Measurements from ENCODE around the gene DEFB124. TPM values are rescaled to one million over a fixed set of nuclear protein-coding genes. Genes with fewer than 3 reads are reported as not detected.
A peak's percentile ranks its signal among the peaks of the same experiment; 100 is the strongest.

DEFB124 gene
- total and polyA plus RNA-seq, 2 experiments from 2014 or later = not detected

DNA sequence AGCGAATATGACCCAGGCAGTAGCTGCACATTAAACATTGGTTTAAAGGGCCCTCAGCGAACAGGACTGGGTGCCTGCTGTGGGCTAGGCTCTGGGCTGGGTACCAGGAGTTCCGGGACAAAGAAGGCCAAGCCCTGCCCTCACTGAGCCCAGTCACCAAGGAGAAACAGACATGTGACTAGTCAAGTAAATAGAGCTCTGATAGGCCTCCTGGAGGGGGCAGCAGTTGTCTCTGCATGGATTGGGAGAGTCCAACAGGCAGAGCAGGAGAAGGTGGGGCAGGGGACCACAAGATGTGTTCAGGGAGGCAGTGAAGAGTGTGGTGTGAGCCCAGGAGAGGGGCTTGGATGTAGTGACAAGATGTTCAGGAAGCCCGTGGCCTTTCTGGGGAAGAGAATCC is 42.4 kb upstream of the DEFB124 start:
- H3K27ac ChIP-seq = peak overlapping the region; percentile 79
- peaks cover 81% of the 10 kb centered on the region for H3K79me2 ChIP-seq (ENCODE audit: insufficient read depth)
- no peak for TF ChIP-seq EZH2 (IDR thresholded peaks at IDR 0.05; ENCODE audit: insufficient read depth, poor library complexity, severe bottlenecking)
- TF ChIP-seq EZH2phosphoT487 (IDR thresholded peaks at IDR 0.05; ENCODE audit: insufficient read depth, low read depth) = no peak
- H3K9ac ChIP-seq = peak overlapping the region; percentile 97
- peak overlapping the region; percentile 97 for H3K4me2 ChIP-seq (ENCODE audit: unreplicated experiment)
- WGBS, 2 experiments (ENCODE audit: low coverage in 1 of 2, low lambda C conversion rate in 2 of 2, missing lambda C conversion rate in 2 of 2) = 15% methylated on average over 4 of the region's 4 CpGs
- DNase-seq = peak; percentile 89
- no peak overlapping the region for H2AFZ ChIP-seq
- peaks cover 19% of the 10 kb centered on the region for H3F3A ChIP-seq (ENCODE audit: insufficient read depth)
- peaks cover 28% of the 10 kb centered on the region for H3K4me1 ChIP-seq (ENCODE audit: insufficient read depth)
- H3K4me3 ChIP-seq = peak overlapping the region; percentile 96
- H4K20me1 ChIP-seq (ENCODE audit: insufficient read depth) = peaks cover 18% of the 10 kb centered on the region; the same call in 1 of the 2 replicates
- no peaks in the 10 kb centered on the region for H3K9me2 ChIP-seq (ENCODE audit: insufficient read depth)
- no peaks in the 10 kb centered on the region for H3K27me3 ChIP-seq (replicated peaks; ENCODE audit: insufficient read depth)
- no peaks in the 10 kb centered on the region for H3K9me3 ChIP-seq (ENCODE audit: low read depth)
- H3K36me3 ChIP-seq (ENCODE audit: low read depth) = 0 out of 2 replicates have a peak, but pooled peaks cover 8% of the 10 kb centered on the region
- in situ Hi-C loops (cut with MboI) = no loop called here

DNA sequence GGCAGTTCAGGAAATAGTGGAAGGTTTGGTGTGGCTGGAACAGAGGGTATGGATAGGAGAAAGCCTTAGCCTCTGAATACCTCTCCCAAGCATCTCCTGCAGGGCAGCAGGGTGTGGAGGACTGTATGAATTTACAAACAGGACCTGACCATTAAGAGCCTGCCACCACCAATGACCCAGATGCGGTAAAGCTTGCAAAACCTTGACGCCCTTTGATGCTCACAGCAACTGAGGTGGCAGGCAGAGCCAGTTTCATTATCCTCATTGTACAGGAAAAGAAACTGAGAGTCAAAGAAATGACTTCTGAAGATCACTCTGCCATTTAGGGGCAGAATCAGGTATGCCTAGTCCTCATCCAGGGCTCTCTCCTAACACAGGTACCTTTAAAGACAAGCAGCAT is 41.7 kb upstream of the DEFB124 start:
- peak overlapping the region; percentile 97 for H3K4me2 ChIP-seq (ENCODE audit: unreplicated experiment)
- H3K4me3 ChIP-seq = peak overlapping the region; percentile 96
- no peak for DNase-seq
- in situ Hi-C loops (cut with MboI) = no loop called here
- H3K27me3 ChIP-seq (replicated peaks; ENCODE audit: insufficient read depth) = no peaks in the 10 kb centered on the region
- TF ChIP-seq EZH2 (IDR thresholded peaks at IDR 0.05; ENCODE audit: insufficient read depth, poor library complexity, severe bottlenecking) (no peak), EZH2phosphoT487 (IDR thresholded peaks at IDR 0.05; ENCODE audit: insufficient read depth, low read depth) (no peak)
- 0 out of 2 replicates have a peak, but pooled peaks cover 8% of the 10 kb centered on the region for H3K36me3 ChIP-seq (ENCODE audit: low read depth)
- H2AFZ ChIP-seq = no peak overlapping the region
- H3K9me3 ChIP-seq (ENCODE audit: low read depth) = no peaks in the 10 kb centered on the region
- peak overlapping the region; percentile 79 for H3K27ac ChIP-seq
- H4K20me1 ChIP-seq (ENCODE audit: insufficient read depth) = peaks cover 18% of the 10 kb centered on the region; the same call in 1 of the 2 replicates
- peaks cover 74% of the 10 kb centered on the region for H3K79me2 ChIP-seq (ENCODE audit: insufficient read depth)
- H3K4me1 ChIP-seq (ENCODE audit: insufficient read depth) = peaks cover 25% of the 10 kb centered on the region
- peak overlapping the region; percentile 97 for H3K9ac ChIP-seq
- H3F3A ChIP-seq (ENCODE audit: insufficient read depth) = peaks cover 16% of the 10 kb centered on the region; the same call in 1 of the 2 replicates
- H3K9me2 ChIP-seq (ENCODE audit: insufficient read depth) = no peaks in the 10 kb centered on the region
- 76 to 80% methylated on average over 2 of the region's 2 CpGs for WGBS, 2 experiments (ENCODE audit: low coverage in 1 of 2, low lambda C conversion rate in 2 of 2, missing lambda C conversion rate in 2 of 2)

DNA sequence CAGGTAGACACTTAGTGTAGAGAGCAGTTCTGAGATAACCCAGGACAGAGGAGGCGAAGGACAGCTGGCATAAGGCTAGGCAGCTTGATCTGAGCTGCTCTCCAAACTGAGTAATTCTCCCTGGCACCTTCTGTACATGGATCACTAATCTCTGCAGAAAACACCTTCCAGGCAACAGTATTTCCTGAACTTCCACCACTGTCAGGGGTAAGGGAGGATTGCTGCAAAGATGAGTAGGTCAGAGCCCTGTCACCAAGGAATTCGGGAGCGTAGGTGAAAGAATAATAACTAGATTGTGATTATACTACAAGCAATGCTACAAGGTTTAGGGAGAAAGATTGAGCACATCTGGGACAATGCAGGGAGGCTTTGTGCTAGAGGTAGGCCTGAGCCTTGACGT is 41.2 kb upstream of the DEFB124 start:
- Histone ChIP-seq H3K9ac (peak overlapping the region; percentile 97), H3K27me3 (replicated peaks; ENCODE audit: insufficient read depth) (no peaks in the 10 kb centered on the region), H3K9me2 (ENCODE audit: insufficient read depth) (no peaks in the 10 kb centered on the region), H3K4me1 (ENCODE audit: insufficient read depth) (peaks cover 25% of the 10 kb centered on the region), H3K36me3 (ENCODE audit: low read depth) (0 out of 2 replicates have a peak, but pooled peaks cover 4% of the 10 kb centered on the region), H3K27ac (peak overlapping the region; percentile 79), H3K4me3 (peak overlapping the region; percentile 96), H4K20me1 (ENCODE audit: insufficient read depth) (peaks cover 18% of the 10 kb centered on the region; the same call in 1 of the 2 replicates), H3K4me2 (ENCODE audit: unreplicated experiment) (peak overlapping the region; percentile 97), H2AFZ (no peak overlapping the region), H3F3A (ENCODE audit: insufficient read depth) (peaks cover 16% of the 10 kb centered on the region; the same call in 1 of the 2 replicates), H3K79me2 (ENCODE audit: insufficient read depth) (peaks cover 69% of the 10 kb centered on the region), H3K9me3 (ENCODE audit: low read depth) (no peaks in the 10 kb centered on the region)
- TF ChIP-seq EZH2phosphoT487 (IDR thresholded peaks at IDR 0.05; ENCODE audit: insufficient read depth, low read depth) = no peak
- TF ChIP-seq EZH2 (IDR thresholded peaks at IDR 0.05; ENCODE audit: insufficient read depth, poor library complexity, severe bottlenecking) = no peak
- in situ Hi-C loops (cut with MboI) = no loop called here
- peak; percentile 22 for DNase-seq
- 69 to 75% methylated on average over 4 of the region's 4 CpGs for WGBS, 2 experiments (ENCODE audit: low coverage in 1 of 2, low lambda C conversion rate in 2 of 2, missing lambda C conversion rate in 2 of 2)

DNA sequence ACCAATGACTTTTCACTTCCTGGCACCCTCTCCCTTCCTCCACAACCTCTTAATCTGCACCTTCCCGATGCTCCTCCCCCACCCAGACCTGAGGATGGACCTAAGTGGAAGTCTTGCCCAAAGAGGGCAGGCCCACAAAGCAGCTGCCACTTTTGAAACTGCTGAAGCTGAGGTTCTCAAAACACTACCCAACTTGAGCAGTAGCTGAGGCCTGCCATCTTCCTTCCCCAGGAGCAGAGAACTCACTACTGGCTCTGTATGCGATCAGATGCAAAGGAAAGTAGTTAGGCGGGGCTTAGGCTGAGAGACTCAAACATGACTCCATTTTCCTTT is 40.8 kb upstream of the DEFB124 start:
- H3K36me3 ChIP-seq (ENCODE audit: low read depth) = no peaks in the 10 kb centered on the region
- H3K9me2 ChIP-seq (ENCODE audit: insufficient read depth) = no peaks in the 10 kb centered on the region
- H3K9me3 ChIP-seq (ENCODE audit: low read depth) = no peaks in the 10 kb centered on the region
- peaks cover 25% of the 10 kb centered on the region for H3K4me1 ChIP-seq (ENCODE audit: insufficient read depth)
- H3K9ac ChIP-seq = peak overlapping the region; percentile 97
- H3K4me2 ChIP-seq (ENCODE audit: unreplicated experiment) = peak overlapping the region; percentile 97
- peaks cover 16% of the 10 kb centered on the region; the same call in 1 of the 2 replicates for H3F3A ChIP-seq (ENCODE audit: insufficient read depth)
- no peaks in the 10 kb centered on the region for H3K27me3 ChIP-seq (replicated peaks; ENCODE audit: insufficient read depth)
- peak overlapping the region; percentile 96 for H3K4me3 ChIP-seq
- WGBS, 2 experiments (ENCODE audit: low coverage in 1 of 2, low lambda C conversion rate in 2 of 2, missing lambda C conversion rate in 2 of 2) = 73% methylated on average over 3 of the region's 3 CpGs
- in situ Hi-C loops (cut with MboI) = no loop called here
- peaks cover 18% of the 10 kb centered on the region; the same call in 1 of the 2 replicates for H4K20me1 ChIP-seq (ENCODE audit: insufficient read depth)
- peak; percentile 26 for DNase-seq
- H3K27ac ChIP-seq = peak overlapping the region; percentile 79
- H2AFZ ChIP-seq = no peak overlapping the region
- no peak for TF ChIP-seq EZH2 (IDR thresholded peaks at IDR 0.05; ENCODE audit: insufficient read depth, poor library complexity, severe bottlenecking)
- TF ChIP-seq EZH2phosphoT487 (IDR thresholded peaks at IDR 0.05; ENCODE audit: insufficient read depth, low read depth) = no peak
- peaks cover 65% of the 10 kb centered on the region for H3K79me2 ChIP-seq (ENCODE audit: insufficient read depth)
